ENCODE measurements around the gene TAF4. TPM values are rescaled to one million over a fixed set of nuclear protein-coding genes. Genes with fewer than 3 reads are reported as not detected.
A peak's percentile ranks its signal among the peaks of the same experiment; 100 is the strongest.

TAF4 gene
- total RNA-seq, 2 donors from 2014 or later: 17.8 to 19.5 TPM

DNA sequence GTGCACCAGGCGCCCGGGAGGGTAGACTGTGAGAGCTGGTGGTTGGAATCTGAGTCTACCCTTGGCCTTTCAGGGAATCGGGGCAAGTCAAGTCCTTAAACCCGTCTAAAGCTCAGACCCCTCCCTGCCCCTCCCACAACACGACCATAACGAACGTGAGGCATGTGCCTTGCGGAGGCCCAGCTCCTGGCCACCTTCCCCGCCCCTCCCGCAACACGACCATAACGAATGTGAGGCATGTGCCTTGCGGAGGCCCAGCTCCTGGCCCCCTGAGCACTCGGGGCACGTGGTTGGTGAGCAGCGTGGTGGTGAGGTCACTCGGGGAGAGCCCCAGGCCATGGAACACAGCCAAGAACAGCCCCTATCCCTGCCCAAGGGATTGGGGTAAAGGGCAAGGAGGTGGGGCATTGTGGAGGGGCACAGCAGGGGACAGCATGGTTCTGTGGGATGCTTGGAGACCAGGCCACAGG, 132.2 kb downstream of the TAF4 start:
- Mint-ChIP-seq H3K27ac (no peak overlapping the region), H3K36me3 (ENCODE audit: low read depth) (peaks cover 2% of the 10 kb centered on the region), H3K27me3 (peaks cover 6% of the 10 kb centered on the region), H3K4me1 (peaks cover 3% of the 10 kb centered on the region), H3K4me3 (no peak overlapping the region)
- H3K9me3 ChIP-seq (ENCODE audit: control insufficient read depth, low read length, poor library complexity, severe bottlenecking): no peaks in the 10 kb centered on the region
- ATAC-seq: no peak
- DNase-seq: no peak

DNA sequence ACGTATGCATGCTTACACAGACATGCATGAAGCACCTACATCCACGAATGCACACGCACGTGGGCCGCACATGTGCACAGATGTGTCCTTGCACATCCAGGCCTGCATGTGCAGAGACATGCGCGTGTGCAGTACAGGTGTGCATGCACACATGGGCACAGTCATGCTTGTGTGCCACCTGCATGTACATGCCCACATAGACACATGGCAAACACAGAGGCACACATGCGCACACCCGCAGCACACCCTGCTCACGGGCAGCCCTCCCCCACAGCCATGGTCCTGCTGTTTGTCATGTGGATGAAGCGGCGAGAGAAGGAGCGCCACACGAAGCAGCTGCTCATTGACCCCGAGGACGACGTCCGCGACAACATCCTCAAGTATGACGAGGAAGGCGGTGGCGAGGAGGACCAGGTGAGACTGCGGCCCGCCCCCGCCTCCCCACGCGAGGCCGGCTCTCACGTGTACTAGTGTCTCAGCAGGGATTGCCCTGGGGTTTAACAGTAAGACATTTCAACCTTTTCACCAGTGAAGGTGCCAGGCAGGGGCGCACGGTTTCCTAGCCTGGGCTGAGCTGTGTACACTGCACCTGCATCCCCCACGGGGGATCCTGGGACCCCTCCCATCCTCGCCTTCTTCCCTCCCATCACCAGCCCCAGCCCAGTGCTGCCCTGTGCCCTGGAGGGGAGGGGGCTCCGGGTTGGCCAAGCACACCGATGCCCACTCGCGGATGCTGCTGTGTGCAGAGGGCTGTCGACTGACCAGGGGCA, 132.8 kb downstream of the TAF4 start:
- ATAC-seq (no peak), DNase-seq (peak in 2 of 3 donors; percentile 1 to 8)
- Mint-ChIP-seq H3K36me3 (ENCODE audit: low read depth) (peaks cover 2% of the 10 kb centered on the region), H3K27me3 (peaks cover 6% of the 10 kb centered on the region), H3K27ac (no peak overlapping the region), H3K4me3 (no peak overlapping the region), H3K4me1 (peaks cover 3% of the 10 kb centered on the region)
- H3K9me3 ChIP-seq (ENCODE audit: control insufficient read depth, low read length, poor library complexity, severe bottlenecking): no peaks in the 10 kb centered on the region

DNA sequence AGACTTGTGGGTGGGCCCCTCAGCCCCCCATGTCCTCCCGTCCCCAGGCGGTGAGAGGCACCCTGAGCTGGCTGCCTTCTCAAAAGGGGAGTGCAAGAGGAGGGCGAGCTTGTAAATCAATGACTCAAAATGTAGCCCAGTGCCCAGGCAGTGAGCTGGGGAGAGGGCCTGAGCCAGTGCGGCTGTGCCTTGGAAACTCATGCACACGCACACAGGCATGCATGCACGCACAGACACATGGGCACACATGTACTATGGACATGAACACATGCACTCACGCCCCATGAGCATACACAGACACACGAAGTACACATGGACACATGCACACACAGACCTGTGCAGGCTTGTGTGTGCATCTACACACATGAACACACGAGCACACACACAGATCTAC, 133.5 kb downstream of the TAF4 start:
- DNase-seq (no peak), ATAC-seq (no peak)
- H3K9me3 ChIP-seq (ENCODE audit: control insufficient read depth, low read length, poor library complexity, severe bottlenecking): no peaks in the 10 kb centered on the region
- H3K4me1 Mint-ChIP-seq: peaks cover 3% of the 10 kb centered on the region
- no peak overlapping the region for H3K4me3 Mint-ChIP-seq
- peaks cover 2% of the 10 kb centered on the region for H3K36me3 Mint-ChIP-seq (ENCODE audit: low read depth)
- H3K27me3 Mint-ChIP-seq: peaks cover 6% of the 10 kb centered on the region
- no peak overlapping the region for H3K27ac Mint-ChIP-seq

DNA sequence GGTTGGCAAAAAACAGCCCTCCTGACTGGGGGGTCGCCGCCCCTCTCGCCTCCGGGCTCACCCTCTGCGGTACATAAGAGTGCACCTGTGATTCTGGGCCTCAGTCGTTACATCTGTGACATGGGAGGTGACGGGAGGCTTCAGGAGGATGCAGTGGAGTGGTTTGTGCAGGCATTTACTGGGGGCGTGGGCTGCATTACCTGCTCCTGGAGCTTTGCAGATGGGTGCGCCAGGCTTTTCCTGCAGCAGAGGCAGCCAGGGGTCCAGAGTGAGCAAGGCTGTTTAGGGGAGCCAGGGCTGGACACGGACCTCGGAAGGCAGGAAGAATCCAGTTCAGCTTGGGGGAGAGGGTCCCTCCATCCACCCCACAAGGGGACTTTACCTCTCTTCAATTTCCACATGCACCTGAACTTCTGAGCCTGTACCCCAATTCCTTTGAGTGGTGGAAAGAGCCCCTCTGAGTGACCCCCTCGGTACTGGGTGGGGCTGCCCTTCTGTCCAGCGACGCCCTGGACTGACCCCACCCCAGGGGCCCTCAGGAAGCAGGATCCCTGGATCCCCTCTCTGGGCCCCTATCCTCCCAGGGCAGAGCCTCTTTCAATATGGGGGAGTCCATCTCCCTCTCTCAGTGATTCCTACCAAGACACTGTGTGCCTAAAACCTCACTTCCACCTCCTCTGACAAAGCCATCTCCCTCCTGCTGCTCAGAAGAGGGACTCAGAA, 134.0 kb downstream of the TAF4 start:
- H3K4me3 Mint-ChIP-seq: no peak overlapping the region
- H3K4me1 Mint-ChIP-seq: peaks cover 3% of the 10 kb centered on the region
- peaks cover 2% of the 10 kb centered on the region for H3K36me3 Mint-ChIP-seq (ENCODE audit: low read depth)
- DNase-seq (peak in 2 of 3 donors; percentile 1 to 5), ATAC-seq (no peak)
- peaks cover 3% of the 10 kb centered on the region for H3K27me3 Mint-ChIP-seq
- H3K27ac Mint-ChIP-seq: no peak overlapping the region
- no peaks in the 10 kb centered on the region for H3K9me3 ChIP-seq (ENCODE audit: control insufficient read depth, low read length, poor library complexity, severe bottlenecking)

DNA sequence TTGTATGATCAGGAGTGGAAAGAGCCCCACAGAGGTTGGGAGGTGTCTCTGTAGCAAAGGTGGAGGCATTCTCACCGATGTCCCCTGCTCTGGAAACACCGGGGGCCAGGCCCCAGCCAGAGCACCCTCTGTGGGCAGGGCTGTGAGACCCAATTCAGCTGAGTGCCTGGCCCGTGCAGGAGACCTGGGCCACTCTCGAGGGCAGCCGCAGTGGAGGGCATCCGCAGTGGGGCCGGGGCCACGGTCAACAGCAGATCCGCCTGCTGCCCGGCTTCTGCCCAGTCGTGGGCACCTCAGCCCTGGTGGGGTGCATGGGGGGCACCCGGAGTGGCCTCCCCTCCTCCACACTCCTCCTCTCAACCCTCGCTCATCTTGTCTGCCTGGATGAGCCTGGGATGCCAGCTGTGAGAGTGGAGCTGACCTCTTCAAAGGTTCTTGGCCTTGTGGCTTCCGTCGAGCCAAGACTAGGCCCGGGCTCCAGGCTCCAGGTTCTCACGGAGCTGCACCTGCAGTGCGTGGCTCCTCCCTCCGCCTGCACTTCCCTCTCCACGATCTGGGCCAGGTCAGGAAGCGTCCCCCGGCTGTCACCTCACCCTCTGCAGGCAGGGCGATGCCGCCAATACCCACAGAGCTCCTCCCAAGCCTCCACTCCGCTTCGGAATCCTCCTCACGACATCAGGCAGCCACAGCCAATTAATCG, 134.8 kb downstream of the TAF4 start:
- peaks cover 2% of the 10 kb centered on the region for H3K36me3 Mint-ChIP-seq (ENCODE audit: low read depth)
- H3K27ac Mint-ChIP-seq: no peak overlapping the region
- DNase-seq (peak in 1 of 3 donors; percentile 3), ATAC-seq (no peak)
- no peak overlapping the region for H3K4me3 Mint-ChIP-seq
- peaks cover 3% of the 10 kb centered on the region for H3K4me1 Mint-ChIP-seq
- no peaks in the 10 kb centered on the region for H3K9me3 ChIP-seq (ENCODE audit: control insufficient read depth, low read length, poor library complexity, severe bottlenecking)
- H3K27me3 Mint-ChIP-seq: no peaks in the 10 kb centered on the region

DNA sequence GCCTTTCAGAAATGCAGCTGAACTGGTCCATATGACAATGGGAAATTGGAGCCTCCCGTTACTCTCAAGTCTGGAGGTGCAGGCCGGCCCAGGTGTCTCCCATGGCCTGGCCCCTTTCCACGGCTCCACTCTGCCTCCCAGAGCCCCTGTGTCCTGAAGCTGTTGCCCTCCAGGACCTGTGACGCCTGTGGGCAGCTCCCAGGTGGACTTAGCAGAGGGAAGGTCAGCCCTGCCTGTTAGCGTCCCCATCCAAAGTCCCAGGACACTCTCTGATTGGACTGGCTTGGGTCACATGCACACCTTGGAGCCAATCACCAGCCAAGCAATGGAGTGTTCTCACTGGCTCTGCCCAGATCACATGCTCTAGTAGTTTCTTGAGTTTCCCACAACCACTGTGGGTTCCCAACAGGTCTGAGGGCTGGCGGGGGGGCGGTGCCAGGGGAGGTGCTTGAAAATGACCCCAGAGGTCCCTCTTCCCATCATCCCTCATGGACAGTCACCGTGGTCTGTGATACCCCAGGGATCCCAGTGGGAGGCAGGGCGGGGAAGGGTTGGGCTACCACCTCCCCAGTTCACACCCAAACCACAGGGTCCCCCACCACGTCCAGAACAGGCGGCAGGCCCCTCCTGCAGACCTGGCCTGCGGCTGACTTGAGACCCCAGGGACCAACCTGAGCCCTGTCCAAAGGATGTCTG, 135.6 kb downstream of the TAF4 start:
- Mint-ChIP-seq H3K4me1 (peaks cover 3% of the 10 kb centered on the region), H3K27ac (no peak overlapping the region), H3K36me3 (ENCODE audit: low read depth) (peaks cover 2% of the 10 kb centered on the region), H3K27me3 (no peaks in the 10 kb centered on the region), H3K4me3 (no peak overlapping the region)
- ATAC-seq: no peak
- no peak for DNase-seq
- H3K9me3 ChIP-seq (ENCODE audit: control insufficient read depth, low read length, poor library complexity, severe bottlenecking): no peaks in the 10 kb centered on the region

DNA sequence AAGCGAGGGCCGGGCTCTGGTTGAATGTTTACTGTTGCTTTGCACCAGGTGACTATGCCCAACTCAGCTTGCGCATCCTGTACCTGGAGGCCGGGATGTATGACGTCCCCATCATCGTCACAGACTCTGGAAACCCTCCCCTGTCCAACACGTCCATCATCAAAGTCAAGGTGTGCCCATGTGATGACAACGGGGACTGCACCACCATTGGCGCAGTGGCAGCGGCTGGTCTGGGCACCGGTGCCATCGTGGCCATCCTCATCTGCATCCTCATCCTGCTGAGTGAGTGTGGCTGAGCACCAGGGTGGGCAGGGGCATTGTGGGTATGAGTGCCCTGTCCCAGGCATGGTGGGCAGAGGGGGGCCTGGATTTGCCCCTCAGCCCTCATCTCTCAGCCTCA, 136.1 kb downstream of the TAF4 start:
- Mint-ChIP-seq H3K4me1 (no peaks in the 10 kb centered on the region), H3K4me3 (no peak overlapping the region), H3K27ac (no peak overlapping the region), H3K27me3 (no peaks in the 10 kb centered on the region), H3K36me3 (ENCODE audit: low read depth) (no peaks in the 10 kb centered on the region)
- ATAC-seq (no peak), DNase-seq (no peak)
- H3K9me3 ChIP-seq (ENCODE audit: control insufficient read depth, low read length, poor library complexity, severe bottlenecking): no peaks in the 10 kb centered on the region

DNA sequence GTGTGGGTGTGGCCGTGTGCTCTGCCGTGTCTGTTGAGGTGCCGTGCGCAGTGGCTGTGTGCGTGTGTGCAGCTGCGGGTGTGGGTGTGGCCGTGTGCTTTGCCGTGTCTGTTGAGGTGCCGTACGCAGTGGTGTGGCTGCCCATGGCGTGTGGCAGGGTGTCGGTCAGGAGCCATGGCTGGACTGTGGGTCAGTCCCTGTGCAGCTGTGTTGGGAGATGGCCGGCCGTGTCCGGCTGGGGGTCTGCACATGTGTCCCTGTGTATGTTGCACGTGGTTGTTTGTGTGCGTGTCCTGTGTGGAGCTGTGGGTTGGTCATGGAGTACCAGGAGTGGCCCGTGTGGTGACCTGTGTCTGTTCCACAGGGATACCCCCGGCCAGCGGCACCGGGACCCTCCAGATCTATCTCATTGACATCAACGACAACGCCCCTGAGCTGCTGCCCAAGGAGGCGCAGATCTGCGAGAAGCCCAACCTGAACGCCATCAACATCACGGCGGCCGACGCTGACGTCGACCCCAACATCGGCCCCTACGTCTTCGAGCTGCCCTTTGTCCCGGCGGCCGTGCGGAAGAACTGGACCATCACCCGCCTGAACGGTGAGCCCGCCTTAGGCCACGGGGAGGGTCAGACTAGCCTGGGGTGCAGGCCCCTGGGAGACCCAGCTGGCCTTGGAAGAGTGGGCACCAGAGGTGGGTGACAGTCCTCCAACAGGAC, 137.7 kb downstream of the TAF4 start:
- Mint-ChIP-seq H3K27me3 (no peaks in the 10 kb centered on the region), H3K4me1 (no peaks in the 10 kb centered on the region), H3K27ac (no peak overlapping the region)

DNA sequence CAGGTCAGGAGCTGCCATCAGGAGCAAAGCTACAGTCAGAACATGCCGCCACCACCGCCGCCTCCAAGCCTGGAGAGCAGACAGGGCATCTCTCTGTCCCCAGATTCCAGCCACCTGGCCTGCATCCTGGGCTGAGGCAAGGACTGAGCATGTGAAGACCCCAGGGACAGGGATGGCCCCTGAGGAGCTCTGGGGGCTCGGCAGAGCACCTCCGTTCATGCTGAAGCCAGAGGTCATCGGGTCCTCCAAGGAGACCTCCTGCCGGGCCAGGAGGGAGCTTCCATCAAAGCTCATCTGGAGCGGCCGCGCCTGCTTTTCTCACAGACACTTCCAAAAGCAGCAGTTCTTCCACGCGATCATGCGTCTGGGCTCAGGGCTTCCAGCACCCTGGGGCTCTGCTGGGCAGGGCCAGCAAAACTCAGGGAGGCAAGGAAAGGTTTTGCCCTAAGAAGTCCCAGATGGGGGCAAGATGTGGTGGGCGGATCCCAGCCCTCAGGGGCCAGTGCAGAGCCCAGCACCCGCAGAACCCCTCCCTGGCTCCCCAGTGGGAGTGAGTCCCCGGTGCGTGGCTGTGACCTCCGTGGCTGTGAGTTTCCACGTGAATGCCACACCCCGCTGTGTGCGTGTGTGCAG, 138.4 kb downstream of the TAF4 start:
- Mint-ChIP-seq H3K27me3 (no peaks in the 10 kb centered on the region), H3K4me3 (no peak overlapping the region), H3K36me3 (ENCODE audit: low read depth) (no peaks in the 10 kb centered on the region), H3K27ac (no peak overlapping the region), H3K4me1 (no peaks in the 10 kb centered on the region)
- ATAC-seq (no peak), DNase-seq (peak in 1 of 3 donors; percentile 4)
- H3K9me3 ChIP-seq (ENCODE audit: control insufficient read depth, low read length, poor library complexity, severe bottlenecking): no peaks in the 10 kb centered on the region

More for the DNA sequence above, 137.7 kb downstream of the TAF4 start:
- ATAC-seq (no peak), DNase-seq (peak in 1 of 3 donors; percentile 8)
- Mint-ChIP-seq H3K36me3 (ENCODE audit: low read depth) (no peaks in the 10 kb centered on the region), H3K4me3 (no peak overlapping the region)
- H3K9me3 ChIP-seq (ENCODE audit: control insufficient read depth, low read length, poor library complexity, severe bottlenecking): no peaks in the 10 kb centered on the region

DNA sequence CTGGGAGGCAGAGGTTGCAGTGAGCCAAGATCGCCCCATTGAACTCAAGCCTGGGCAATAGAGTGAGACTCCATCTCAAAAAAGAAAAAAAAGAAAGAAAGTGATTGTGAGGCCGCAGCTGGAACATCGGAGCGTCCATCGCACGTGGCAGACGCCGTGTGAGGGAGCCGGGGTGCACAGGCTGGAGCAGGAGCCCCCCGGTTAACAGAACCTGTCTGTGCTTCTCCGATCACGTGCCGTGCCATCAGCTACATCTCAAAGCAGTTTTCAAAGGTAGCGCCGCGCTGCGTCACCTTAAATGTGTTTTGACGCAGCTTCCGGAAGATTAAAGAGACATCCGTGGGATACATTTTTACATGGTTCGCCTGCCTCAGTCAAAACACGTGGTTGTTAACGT, 138.9 kb downstream of the TAF4 start:
- no peak for ATAC-seq
- no peak for DNase-seq
- H3K9me3 ChIP-seq (ENCODE audit: control insufficient read depth, low read length, poor library complexity, severe bottlenecking): no peaks in the 10 kb centered on the region
- H3K36me3 Mint-ChIP-seq (ENCODE audit: low read depth): no peaks in the 10 kb centered on the region
- H3K4me3 Mint-ChIP-seq: no peak overlapping the region
- H3K27ac Mint-ChIP-seq: no peak overlapping the region
- no peaks in the 10 kb centered on the region for H3K4me1 Mint-ChIP-seq
- H3K27me3 Mint-ChIP-seq: no peaks in the 10 kb centered on the region

DNA sequence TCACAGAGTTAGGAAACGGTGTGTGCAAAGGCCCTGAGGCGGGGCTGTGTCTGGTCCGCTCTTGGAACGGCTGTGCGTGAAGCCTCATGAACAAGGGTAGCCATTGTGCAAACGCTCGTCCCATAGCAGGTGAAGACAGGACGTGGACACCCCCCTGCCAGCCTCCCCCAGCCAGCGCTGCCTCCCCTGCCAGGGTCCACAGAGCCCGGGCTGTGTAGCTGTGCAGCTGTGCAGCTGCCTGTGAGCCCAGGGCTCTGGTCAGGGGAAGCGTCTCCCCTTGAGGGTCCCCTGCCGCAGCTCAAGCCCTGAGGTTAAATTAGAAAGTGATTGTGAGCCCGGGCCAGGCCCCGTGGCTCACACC, 139.4 kb downstream of the TAF4 start:
- no peaks in the 10 kb centered on the region for H3K36me3 Mint-ChIP-seq (ENCODE audit: low read depth)
- DNase-seq: peak in 1 of 3 donors; percentile 5
- no peak for ATAC-seq
- no peaks in the 10 kb centered on the region for H3K4me1 Mint-ChIP-seq
- H3K27me3 Mint-ChIP-seq: no peaks in the 10 kb centered on the region
- H3K27ac Mint-ChIP-seq: no peak overlapping the region
- no peak overlapping the region for H3K4me3 Mint-ChIP-seq
- H3K9me3 ChIP-seq (ENCODE audit: control insufficient read depth, low read length, poor library complexity, severe bottlenecking): no peaks in the 10 kb centered on the region

DNA sequence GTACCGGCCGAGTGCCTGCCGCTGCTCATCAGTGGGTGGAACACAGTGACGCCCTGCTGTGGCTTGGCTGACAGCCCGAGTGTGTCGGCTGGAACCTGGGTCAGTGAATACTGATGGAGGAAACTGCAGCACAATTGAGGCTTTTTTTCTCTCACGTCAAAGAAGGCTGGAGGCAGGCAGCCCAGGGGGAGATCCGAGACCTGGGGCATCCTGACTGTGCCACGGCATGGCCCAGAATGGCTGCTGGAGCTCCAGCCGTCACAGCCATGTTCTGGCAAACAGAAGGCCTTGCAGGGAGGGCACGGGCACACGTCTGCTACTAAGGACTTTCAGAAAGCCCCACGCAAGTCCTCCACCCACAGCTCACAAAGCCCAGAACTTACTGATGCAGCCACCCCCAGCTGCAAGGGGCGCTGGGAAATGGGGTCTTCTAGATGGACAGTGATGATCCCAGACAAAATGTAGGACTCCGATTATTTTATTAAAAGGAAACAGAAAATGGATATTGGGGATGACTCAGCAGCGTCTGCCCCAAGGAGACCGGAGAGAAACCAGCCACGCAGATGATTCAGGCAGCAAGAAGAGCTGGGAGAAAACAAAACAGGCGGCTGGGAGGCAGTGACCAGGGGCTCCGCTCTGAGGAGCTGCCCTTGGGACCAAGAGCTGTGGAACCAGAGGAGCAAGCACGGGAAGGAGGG, 140.0 kb downstream of the TAF4 start:
- Mint-ChIP-seq H3K27ac (no peak overlapping the region), H3K36me3 (ENCODE audit: low read depth) (no peaks in the 10 kb centered on the region), H3K4me3 (no peak overlapping the region), H3K27me3 (no peaks in the 10 kb centered on the region), H3K4me1 (no peaks in the 10 kb centered on the region)
- H3K9me3 ChIP-seq (ENCODE audit: control insufficient read depth, low read length, poor library complexity, severe bottlenecking): no peaks in the 10 kb centered on the region
- ATAC-seq: no peak
- peak in 1 of 3 donors; percentile 4 for DNase-seq

All from T-helper 17 cell (primary cell).